Kidney (tissue), 14 donors: ENCODE measurements around the gene RPS18. TPM values are rescaled to one million over a fixed set of nuclear protein-coding genes. Genes with fewer than 3 reads are reported as not detected.

Experiments used
- DNase-seq, 5 donors: peaks; one replicate each; pipeline ENCODE4 v3.0.0-alpha.2; 2013 to 2020
- FAIRE-seq: peaks from 2 replicates; lab custom pipeline; 2012; peaks lifted over from hg19 to GRCh38; lab: Jason Lieb, UNC
- H3K27ac ChIP-seq, 2 donors: one replicate each; pipeline ENCODE4 v1.7.0; 2013; ENCODE audit warnings: low read depth in 2 of 2, low read length in 2 of 2, inconsistent platforms in 1 of 2
- H3K27me3 ChIP-seq: one replicate; pipeline ENCODE4 v1.7.1; 2013; ENCODE audit warnings: low read length, inconsistent platforms; ENCODE audit not compliant: control insufficient read depth, insufficient read depth
- H3K36me3 ChIP-seq, 3 donors: one replicate each; pipeline versions ENCODE4 v1.7.0 to v1.7.1; 2013; ENCODE audit warnings: low read length in 3 of 3, control low read depth in 1 of 3, inconsistent platforms in 1 of 3; ENCODE audit not compliant: insufficient read depth in 3 of 3, control insufficient read depth in 2 of 3
- H3K4me1 ChIP-seq, 3 donors: one replicate each; pipeline versions ENCODE4 v1.7.0 to v1.7.1; 2013; ENCODE audit warnings: low read length in 3 of 3, inconsistent platforms in 1 of 3, low read depth in 1 of 3; ENCODE audit not compliant: control insufficient read depth in 2 of 3, insufficient read depth in 2 of 3
- H3K4me3 ChIP-seq, 3 donors: one replicate each; pipeline versions ENCODE4 v1.7.0 to v1.8.1; 2013; ENCODE audit warnings: low read length in 3 of 3, control low read depth in 1 of 3, inconsistent platforms in 1 of 3
- H3K9ac ChIP-seq, 3 donors: one replicate each; pipeline versions ENCODE4 v1.7.0 to v1.7.1; 2013; ENCODE audit warnings: low read length in 3 of 3, control low read depth in 1 of 3, inconsistent platforms in 1 of 3
- H3K9me3 ChIP-seq, 3 donors: one replicate each; pipeline versions ENCODE4 v1.7.0 to v1.7.1; 2013; ENCODE audit warnings: low read length in 3 of 3, control low read depth in 1 of 3, inconsistent platforms in 1 of 3; ENCODE audit not compliant: control insufficient read depth in 2 of 3, insufficient read depth in 1 of 3
- intact Hi-C: fragments of 100-400 bp; cut with DNase I; formaldehyde crosslinking; loops from one replicate; pipeline ENCODE4 v1.11.1; 2022
- polyA plus RNA-seq: library from polyadenylated mRNA; stranded (reverse); fragments of 350-450 nt; fragmentation: Illumina TruSeq; extraction: RNeasy Lipid Tissue Mini Kit (QIAGEN cat#74804); gene quantifications from one replicate; pipeline ENCODE4 v1.2.3, GENCODE V29; 2014; ENCODE audit warnings: low read depth, low replicate concordance; ENCODE audit not compliant: insufficient read depth
- total RNA-seq: library from RNA; stranded (reverse); fragmentation: NEBNext Ultra II Directional; extraction: Animal tissue kit (Norgen Biotek cat#: 25700); gene quantifications from one replicate; pipeline ENCODE4 v1.2.1, GENCODE V29; 2021
- TF ChIP-seq, protein P1 (sequence below): IDR thresholded peaks from 3 replicates; pipeline ENCODE4 v1.5.1; 2012; ENCODE audit warnings: mild to moderate bottlenecking, moderate library complexity, borderline replicate concordance; ENCODE audit not compliant: insufficient read depth; ENCODE audit errors: extremely low read depth
- donor health status: control.
- donor health status: control.
- donor health status: control.
- donor health status: control.
- donor health status: control.
- donor health status: DM: yes; HTN: yes; CAD: no.
- donor health status: Normal renal cell carcinoma (clear cell type).

The RPS18 gene
- total and polyA plus RNA-seq, 2 donors from 2014 or later = 1,706 to 2,618 TPM

DNA sequence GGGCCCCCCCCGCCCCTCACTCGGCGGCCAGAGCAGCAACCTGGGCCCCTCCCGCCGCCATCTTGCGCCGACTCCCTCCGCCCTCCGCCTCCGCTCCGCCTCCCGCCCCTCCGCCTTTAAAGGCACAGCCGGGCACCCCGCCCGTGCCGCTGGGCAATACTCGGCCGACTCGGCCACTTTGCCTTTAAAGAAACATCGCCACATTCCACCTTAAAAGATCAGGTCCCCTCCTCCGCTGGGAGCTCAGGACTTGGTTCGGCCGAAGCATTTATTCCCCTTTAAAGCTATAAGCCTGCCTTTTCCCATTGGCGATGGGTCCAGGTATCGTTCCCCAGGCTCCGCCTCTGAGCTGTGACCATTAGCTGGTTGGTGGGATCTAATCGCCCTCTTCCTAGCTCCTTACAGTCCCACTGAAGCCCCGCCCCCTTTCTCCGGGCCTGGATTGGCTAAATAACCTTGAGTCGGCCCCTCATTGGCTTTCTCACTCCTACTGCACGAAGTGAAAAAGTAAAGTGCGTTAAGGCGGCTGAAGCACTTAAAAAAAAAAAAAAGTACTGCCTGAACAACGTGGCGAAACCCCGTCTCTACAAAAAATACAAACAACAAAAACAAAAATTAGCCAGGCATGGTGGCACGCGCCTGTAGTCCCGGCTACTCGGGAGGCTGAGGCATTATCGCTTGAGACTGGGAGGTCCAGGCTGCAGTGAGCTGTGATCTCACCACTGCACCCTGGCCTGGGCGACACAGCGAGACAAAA, 46.0 kb downstream of the RPS18 start, which contains the start of gene ZBTB22:
Gene ZBTB22 (minus strand): TSS at position 76 of the 757 bp plus-strand sequence. CDS start 828 bp downstream, outside the sequence.
- H3K4me1 ChIP-seq = peaks cover 0 to 35% (median 12%) of the 10 kb centered on the region in 3 donors
- FAIRE-seq = peak; percentile 98

DNA sequence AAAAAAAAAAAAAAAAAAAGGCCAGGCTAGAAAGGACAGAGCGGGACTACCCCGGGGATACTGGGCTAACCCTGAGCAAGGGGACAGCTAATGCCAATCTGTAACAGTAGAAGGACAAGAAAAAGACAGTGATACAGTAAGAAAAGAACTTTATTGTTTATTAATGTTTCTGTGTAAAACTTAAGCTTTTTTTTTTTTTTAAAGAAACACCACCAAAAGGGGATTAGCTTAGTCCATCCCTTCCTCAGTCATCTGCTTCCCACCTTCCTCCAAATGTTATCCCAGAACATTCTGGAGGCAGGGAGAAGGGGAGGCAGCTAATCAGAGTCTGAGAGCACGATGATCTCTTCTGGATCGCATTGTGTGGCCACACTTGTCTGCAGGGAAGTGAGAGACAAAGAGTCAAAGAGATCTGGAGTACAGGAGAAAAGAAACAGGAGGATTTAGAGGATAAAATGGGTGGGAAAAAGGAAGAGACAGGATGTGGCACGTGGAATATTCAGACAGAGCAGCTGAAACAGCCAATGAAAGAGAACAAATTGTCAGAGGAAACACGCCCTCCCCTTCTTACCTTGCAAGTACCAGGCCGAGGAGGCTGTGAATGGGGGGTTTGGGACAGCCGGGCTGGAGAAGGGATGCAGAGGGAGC, 46.7 kb downstream of the RPS18 start:
- Histone ChIP-seq H3K27ac (peak overlapping the region; percentile 45 to 52), H3K36me3 (peaks cover 5 to 17% (median 11%) of the 10 kb centered on the region in 3 donors), H3K4me1 (peaks cover 0 to 35% (median 13%) of the 10 kb centered on the region in 3 donors), H3K27me3 (no peaks in the 10 kb centered on the region), H3K9me3 (no peaks in the 10 kb centered on the region), H3K4me3 (peak overlapping the region in 2 of 3 donors; percentile 57 to 77), H3K9ac (peak overlapping the region in 2 of 3 donors; percentile 30 to 58)
- TF ChIP-seq, protein P1, sequence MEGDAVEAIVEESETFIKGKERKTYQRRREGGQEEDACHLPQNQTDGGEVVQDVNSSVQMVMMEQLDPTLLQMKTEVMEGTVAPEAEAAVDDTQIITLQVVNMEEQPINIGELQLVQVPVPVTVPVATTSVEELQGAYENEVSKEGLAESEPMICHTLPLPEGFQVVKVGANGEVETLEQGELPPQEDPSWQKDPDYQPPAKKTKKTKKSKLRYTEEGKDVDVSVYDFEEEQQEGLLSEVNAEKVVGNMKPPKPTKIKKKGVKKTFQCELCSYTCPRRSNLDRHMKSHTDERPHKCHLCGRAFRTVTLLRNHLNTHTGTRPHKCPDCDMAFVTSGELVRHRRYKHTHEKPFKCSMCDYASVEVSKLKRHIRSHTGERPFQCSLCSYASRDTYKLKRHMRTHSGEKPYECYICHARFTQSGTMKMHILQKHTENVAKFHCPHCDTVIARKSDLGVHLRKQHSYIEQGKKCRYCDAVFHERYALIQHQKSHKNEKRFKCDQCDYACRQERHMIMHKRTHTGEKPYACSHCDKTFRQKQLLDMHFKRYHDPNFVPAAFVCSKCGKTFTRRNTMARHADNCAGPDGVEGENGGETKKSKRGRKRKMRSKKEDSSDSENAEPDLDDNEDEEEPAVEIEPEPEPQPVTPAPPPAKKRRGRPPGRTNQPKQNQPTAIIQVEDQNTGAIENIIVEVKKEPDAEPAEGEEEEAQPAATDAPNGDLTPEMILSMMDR = no peak
- FAIRE-seq (no peak), DNase-seq (no peak)
- intact Hi-C loops = no loop called here

More for the DNA sequence above, 46.0 kb downstream of the RPS18 start, which contains the start of gene ZBTB22:
- H3K9me3 ChIP-seq = no peaks in the 10 kb centered on the region
- intact Hi-C loops = no loop called here
- H3K4me3 ChIP-seq = peak within 1 kb of the TSS; percentile 61 to 89 (median 77)
- H3K27me3 ChIP-seq = no peaks in the 10 kb centered on the region
- TF ChIP-seq, protein P1 = peak; percentile 7
- peak within 1 kb of the TSS in 2 of 3 donors; percentile 30 to 58 for H3K9ac ChIP-seq
- peak; percentile 99 to 100 (median 99) for DNase-seq
- peaks cover 5 to 17% (median 11%) of the 10 kb centered on the region in 3 donors for H3K36me3 ChIP-seq
- H3K27ac ChIP-seq = peak within 1 kb of the TSS; percentile 45 to 54

DNA sequence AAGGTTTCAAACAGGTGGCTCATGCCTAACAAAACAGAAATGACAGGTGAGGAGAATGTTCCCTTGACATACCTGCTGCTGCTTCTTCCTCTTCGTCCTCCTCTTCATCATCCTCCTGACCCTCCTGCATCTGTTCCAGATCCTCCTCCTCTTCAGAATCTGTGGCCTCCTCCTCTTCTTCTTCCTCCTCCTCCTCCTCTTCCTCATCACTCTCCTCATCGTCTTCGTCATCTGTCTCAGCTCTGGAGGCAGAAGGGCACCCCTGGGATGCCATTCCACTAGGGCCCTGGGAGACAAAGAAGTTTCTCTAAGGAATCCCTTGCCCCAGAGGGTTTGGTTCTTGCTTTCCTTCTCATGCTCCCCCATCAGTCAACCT, 48.1 kb downstream of the RPS18 start:
- Histone ChIP-seq H3K36me3 (peaks cover 5 to 17% (median 11%) of the 10 kb centered on the region in 3 donors), H3K4me1 (peaks cover 0 to 34% (median 21%) of the 10 kb centered on the region in 3 donors), H3K27me3 (no peaks in the 10 kb centered on the region), H3K9ac (no peak overlapping the region), H3K4me3 (no peak overlapping the region), H3K9me3 (no peaks in the 10 kb centered on the region), H3K27ac (no peak overlapping the region)
- DNase-seq (no peak), FAIRE-seq (no peak)
- intact Hi-C loops = no loop called here
- TF ChIP-seq, protein P1 = no peak
